WI38 (cell line): Measurements from ENCODE around the gene ZNF688.
"Not testable (repeated sequence)": the region's sequence is repeated elsewhere in the genome, so short reads cannot be mapped to it uniquely, and the experiment has no call there.

ENCODE experiments used
- H3K4me3 ChIP-seq: 2 replicates; pipeline ENCODE4 v1.5.1; 2011; ENCODE audit warnings: low read depth, mild to moderate bottlenecking, control low read depth, low read length
- TF ChIP-seq, protein P1 (sequence below): IDR thresholded peaks from 2 replicates; pipeline ENCODE4 v1.5.1; 2012; ENCODE audit warnings: low read depth, mild to moderate bottlenecking, control low read depth, low read length

ZNF688 gene

DNA sequence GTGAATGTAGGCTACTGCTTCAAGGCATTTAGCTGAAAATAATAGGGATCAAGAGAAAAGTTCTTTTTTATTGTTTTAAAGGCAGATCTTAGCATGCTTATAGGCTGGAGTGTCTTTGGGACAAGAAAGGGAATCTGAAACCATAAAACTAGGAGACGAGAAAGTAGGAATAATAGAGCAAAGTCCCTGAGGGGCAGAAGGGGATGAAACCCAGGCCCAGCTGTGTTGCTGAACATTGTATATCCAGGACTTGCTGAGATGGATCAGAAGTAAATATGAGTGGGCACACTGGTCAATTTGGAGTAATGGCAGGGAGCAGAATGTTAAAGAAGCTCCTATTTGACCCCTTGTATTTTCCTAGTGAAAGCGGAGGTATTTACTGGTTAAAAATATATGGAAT lies 29.4 kb upstream of the ZNF688 start:
- TF ChIP-seq, protein P1, sequence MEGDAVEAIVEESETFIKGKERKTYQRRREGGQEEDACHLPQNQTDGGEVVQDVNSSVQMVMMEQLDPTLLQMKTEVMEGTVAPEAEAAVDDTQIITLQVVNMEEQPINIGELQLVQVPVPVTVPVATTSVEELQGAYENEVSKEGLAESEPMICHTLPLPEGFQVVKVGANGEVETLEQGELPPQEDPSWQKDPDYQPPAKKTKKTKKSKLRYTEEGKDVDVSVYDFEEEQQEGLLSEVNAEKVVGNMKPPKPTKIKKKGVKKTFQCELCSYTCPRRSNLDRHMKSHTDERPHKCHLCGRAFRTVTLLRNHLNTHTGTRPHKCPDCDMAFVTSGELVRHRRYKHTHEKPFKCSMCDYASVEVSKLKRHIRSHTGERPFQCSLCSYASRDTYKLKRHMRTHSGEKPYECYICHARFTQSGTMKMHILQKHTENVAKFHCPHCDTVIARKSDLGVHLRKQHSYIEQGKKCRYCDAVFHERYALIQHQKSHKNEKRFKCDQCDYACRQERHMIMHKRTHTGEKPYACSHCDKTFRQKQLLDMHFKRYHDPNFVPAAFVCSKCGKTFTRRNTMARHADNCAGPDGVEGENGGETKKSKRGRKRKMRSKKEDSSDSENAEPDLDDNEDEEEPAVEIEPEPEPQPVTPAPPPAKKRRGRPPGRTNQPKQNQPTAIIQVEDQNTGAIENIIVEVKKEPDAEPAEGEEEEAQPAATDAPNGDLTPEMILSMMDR, result no peak

DNA sequence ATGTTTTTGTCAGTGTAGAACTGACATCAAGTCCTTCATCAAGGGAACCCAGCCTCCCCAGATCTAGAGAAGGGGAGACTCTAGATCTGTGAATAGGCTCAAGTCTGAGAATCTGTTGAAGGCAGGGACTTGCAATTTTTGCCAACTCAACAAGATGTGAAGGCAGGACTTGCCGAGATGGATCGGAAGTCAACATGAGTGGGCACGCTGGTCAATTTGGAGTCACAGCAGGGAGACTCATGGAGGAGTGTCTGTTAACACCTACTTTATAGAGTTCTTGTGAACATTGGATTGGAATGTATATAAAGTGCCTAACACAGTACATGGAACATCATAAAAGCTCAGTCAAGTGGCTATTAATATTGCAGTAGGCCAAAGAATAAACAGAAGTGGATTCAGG lies 28.7 kb upstream of the ZNF688 start:
- TF ChIP-seq, protein P1, result no peak
- no peak overlapping the region for H3K4me3 ChIP-seq

More for the DNA sequence above, 29.4 kb upstream of the ZNF688 start:
- no peak overlapping the region for H3K4me3 ChIP-seq

DNA sequence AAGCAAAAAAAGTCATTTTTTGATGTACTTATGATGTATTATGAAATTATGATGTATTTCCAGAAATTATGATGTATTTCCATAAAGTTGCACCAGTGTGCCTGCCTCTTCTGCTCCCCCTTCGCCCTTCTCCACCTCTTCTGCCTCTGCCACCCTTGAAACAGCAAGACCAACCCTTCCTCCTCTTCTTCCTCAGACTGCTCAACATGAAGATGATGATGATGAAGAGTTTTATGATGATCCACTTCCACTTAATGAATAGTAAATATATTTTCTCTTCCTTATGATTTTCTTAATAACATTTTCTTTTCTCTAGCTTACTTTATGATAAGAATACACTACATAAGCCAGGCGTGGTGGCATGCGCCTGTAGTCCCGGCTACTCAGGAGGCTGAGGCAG lies 21.4 kb upstream of the ZNF688 start:
- TF ChIP-seq, protein P1, result no peak

DNA sequence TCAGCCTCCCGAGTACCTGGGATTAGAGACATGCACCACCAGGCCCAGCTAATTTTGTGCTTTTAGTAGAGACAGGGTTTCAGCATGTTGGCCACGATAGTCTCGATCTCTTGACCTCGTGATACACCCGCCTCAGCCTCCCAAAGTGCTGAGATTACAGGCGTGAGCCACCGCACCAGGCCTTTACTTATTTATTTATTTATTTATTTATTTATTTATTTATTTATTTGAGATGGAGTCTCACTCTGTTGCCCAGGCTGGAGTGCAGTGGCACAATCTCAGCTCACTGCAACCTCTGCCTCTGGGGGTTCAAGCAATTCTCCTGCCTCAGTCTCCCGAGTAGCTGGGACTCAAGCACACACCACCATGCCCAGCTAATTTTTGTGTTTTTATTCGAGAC lies 19.4 kb upstream of the ZNF688 start:
- not testable (repeated sequence) for H3K4me3 ChIP-seq

More for the DNA sequence above, 21.4 kb upstream of the ZNF688 start:
- no peak overlapping the region for H3K4me3 ChIP-seq

DNA sequence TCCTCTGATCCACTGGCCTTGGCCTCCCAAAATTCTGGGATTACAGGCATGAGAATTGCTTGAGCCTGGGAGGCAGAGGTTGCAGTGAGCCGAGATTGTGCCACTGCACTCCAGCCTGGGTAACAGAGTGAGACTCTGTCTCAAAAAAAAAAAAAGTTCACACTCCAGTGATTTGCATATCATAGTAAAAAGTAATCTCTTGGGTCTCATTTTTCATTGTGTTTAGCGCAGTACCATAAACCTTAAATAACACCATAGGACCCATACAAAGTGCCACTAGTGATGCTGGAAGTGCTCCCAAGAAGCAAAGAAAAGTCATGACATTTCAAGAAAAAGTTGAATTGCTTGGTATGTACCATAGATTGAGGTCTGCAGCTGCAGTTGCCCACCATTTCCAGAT lies 18.1 kb upstream of the ZNF688 start:
- H3K4me3 ChIP-seq, result not testable (repeated sequence)

DNA sequence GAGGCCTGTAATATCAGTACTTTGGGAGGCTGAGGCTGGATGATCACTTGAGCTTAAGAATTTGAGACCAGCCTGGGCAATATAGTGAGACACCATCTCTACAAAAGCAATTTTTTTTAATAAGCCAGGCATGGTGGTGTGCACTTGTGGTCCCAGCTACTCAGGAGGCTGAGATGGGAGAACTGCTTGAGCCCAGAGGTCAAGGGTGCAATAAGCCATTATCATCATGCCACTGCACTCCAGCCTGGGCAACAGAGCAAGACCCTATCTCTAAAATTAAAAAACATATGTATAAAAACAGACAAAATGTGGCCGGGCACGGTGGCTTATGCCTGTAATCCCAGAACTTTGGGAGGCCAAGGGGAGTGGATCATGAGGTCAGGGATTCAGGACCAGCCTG lies 17.1 kb upstream of the ZNF688 start:
- H3K4me3 ChIP-seq, result no peak overlapping the region
- TF ChIP-seq, protein P1, result no peak

DNA sequence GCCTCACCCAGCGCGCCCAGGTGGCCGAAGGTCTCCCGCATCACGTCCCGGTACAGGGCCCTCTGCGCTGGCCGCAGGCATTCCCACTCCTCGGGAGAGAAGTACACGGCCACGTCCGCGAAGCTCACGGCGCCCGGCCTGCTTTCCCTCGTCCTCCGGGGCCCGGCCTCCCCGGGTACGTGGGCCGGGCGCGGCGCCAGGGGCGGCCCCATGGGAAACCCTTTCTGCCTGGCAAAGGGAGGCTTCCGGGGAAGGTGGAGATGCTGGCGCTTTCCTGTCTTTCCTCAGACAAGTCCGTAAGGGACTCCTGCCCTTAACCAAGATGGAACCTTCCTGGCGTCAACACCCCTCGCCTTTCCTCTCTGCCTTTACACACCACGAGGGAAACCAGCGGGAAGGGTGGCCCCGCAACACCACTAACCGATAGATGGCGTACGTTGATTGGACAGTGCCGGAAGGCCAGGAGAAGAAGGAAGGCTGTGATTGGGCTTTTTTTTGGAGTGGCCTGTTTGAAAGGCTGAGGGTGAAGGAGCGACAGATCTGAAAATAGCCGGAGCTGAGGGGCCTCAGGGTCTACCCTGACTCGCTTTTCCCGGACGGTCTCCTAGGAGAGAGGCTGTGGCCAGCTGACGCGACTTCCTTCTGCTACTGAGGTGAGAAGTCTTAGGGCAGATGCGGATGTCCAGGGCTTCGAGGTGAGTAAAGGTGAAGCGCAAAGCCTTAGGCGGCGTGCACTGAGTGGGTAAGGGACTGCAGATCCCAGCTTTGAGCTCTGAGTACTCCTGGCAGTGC lies 14.1 kb upstream of the ZNF688 start, which contains the start of gene ZNF785:
Gene ZNF785 (minus strand): TSS at position 298 of the 792 bp plus-strand sequence. CDS start 86 bp downstream, at position 212.
- TF ChIP-seq, protein P1, result 0 out of 2 replicates have a peak, but pooled peaks have one; percentile 6
- H3K4me3 ChIP-seq, result peak within 1 kb of the TSS; percentile 66

DNA sequence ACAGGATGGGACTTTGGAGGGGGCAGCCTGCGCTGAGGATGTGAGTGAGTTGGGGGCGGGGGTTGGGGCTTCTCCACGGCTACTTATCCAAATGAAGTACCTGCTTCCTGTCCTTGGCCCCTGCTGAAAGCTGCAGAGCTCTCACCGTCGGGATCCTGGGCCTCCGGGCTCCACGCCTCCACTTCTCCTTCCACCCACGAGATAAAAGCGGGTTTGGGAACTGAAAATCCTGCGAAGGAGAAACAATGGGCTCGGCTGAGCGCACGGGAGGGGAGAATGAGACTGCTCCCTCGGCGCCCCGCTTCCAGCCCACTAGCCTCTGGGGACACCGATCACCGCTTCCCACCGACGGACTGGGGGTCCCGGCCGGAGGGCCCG lies 13.5 kb upstream of the ZNF688 start:
- TF ChIP-seq, protein P1, result no peak
- peak overlapping the region; percentile 66 for H3K4me3 ChIP-seq
